IMR-90 (cell line): ENCODE measurements around the gene HUNK. TPM values are rescaled to one million over a fixed set of nuclear protein-coding genes. Genes with fewer than 3 reads are reported as not detected.

Experiments
- ATAC-seq: fragments of 200-7000 bp; cut with Tn5 transposase; 2 replicates; pipeline ENCODE4 v1.9.1; 2020; ENCODE audit warnings: low read depth, mild to moderate bottlenecking, moderate library complexity
- BruUV-seq: library from RNA; stranded (reverse); fragments of 400-500 nt; replicated peaks from 2 replicates; lab custom pipeline; 2021; lab: Mats Ljungman, UMichigan
- CTCF ChIA-PET: fragments of 300-600 bp; formaldehyde crosslinking; extraction: SDS; loops from one replicate; lab custom pipeline; 2021; ENCODE audit warnings: antibody characterized with exemption; lab: Yijun Ruan, JAX
- POLR2A ChIA-PET: fragments of 300-600 bp; sonication (Branson Sonifier 250); formaldehyde crosslinking; loops from one replicate; lab custom pipeline; 2022; ENCODE audit warnings: antibody characterized with exemption; ENCODE audit not compliant: unreplicated experiment; lab: Charles Lee
- DNase-seq: peaks from one replicate; pipeline ENCODE4 v3.0.0; 2013
- H2AFZ ChIP-seq: replicated peaks from 2 replicates; pipeline ENCODE3; 2013; ENCODE audit warnings: low read length, mild to moderate bottlenecking; ENCODE audit not compliant: poor library complexity
- H2AK5ac ChIP-seq: 2 replicates; pipeline ENCODE4 v1.6.1; 2013; ENCODE audit warnings: low read depth, low read length, inconsistent platforms
- H2AK9ac ChIP-seq: replicated peaks from 2 replicates; pipeline ENCODE3; 2013; ENCODE audit warnings: mild to moderate bottlenecking, low read depth, low read length, moderate library complexity; ENCODE audit not compliant: poor library complexity
- H2BK120ac ChIP-seq: 2 replicates; pipeline ENCODE4 v1.6.1; 2013; ENCODE audit warnings: low read depth, low read length, inconsistent platforms
- H2BK15ac ChIP-seq: 3 replicates; pipeline ENCODE4 v1.6.1; 2013; ENCODE audit warnings: low read depth, low read length, inconsistent platforms
- H2BK20ac ChIP-seq: 2 replicates; pipeline ENCODE4 v1.6.1; 2013; ENCODE audit warnings: low read depth, mild to moderate bottlenecking, inconsistent platforms, low read length, moderate library complexity
- H2BK5ac ChIP-seq: 2 replicates; pipeline ENCODE4 v1.6.1; 2013; ENCODE audit warnings: mild to moderate bottlenecking, low read depth, low read length, inconsistent platforms; ENCODE audit not compliant: poor library complexity, severe bottlenecking
- H3K14ac ChIP-seq: replicated peaks from 2 replicates; pipeline ENCODE4 v1.6.1; 2013; ENCODE audit warnings: low read depth, low read length, inconsistent platforms
- H3K18ac ChIP-seq: 2 replicates; pipeline ENCODE4 v1.6.1; 2013; ENCODE audit warnings: low read depth, low read length, control low read depth
- H3K23ac ChIP-seq: 2 replicates; pipeline ENCODE4 v1.6.1; 2013; ENCODE audit warnings: low read depth, low read length, inconsistent platforms
- H3K27ac ChIP-seq: 2 replicates; pipeline ENCODE4 v1.5.1; 2013; ENCODE audit warnings: mild to moderate bottlenecking, control low read depth, low read length; ENCODE audit not compliant: insufficient read depth
- H3K27me3 ChIP-seq: 2 replicates; pipeline ENCODE4 v1.6.1; 2013; ENCODE audit warnings: low read length; ENCODE audit not compliant: control insufficient read depth, insufficient read depth
- H3K36me3 ChIP-seq: 2 replicates; pipeline ENCODE4 v1.6.1; 2013; ENCODE audit warnings: low read length, mixed read lengths; ENCODE audit not compliant: control insufficient read depth, insufficient read depth
- H3K4ac ChIP-seq: 2 replicates; pipeline ENCODE4 v1.6.1; 2013; ENCODE audit warnings: low read depth, low read length, inconsistent platforms
- H3K4me1 ChIP-seq: 2 replicates; pipeline ENCODE4 v1.6.1; 2013; ENCODE audit warnings: low read length, mixed read lengths; ENCODE audit not compliant: control insufficient read depth, insufficient read depth
- H3K4me2 ChIP-seq: 2 replicates; pipeline ENCODE4 v1.6.1; 2013; ENCODE audit warnings: low read depth, mild to moderate bottlenecking, control low read depth, low read length, moderate library complexity
- H3K4me3 ChIP-seq: 2 replicates; pipeline ENCODE4 v1.5.1; 2013; ENCODE audit warnings: low read depth, mild to moderate bottlenecking, control low read depth, low read length, moderate library complexity; ENCODE audit not compliant: insufficient read depth
- H3K56ac ChIP-seq: 2 replicates; pipeline ENCODE4 v1.6.1; 2013; ENCODE audit warnings: low read length, inconsistent platforms; ENCODE audit not compliant: insufficient read depth; ENCODE audit errors: extremely low read depth
- H3K79me1 ChIP-seq, 2 experiments: 2 replicates each; pipeline ENCODE4 v1.6.1; 2013; ENCODE audit warnings: low read length in 2 of 2, inconsistent platforms in 1 of 2, low read depth in 1 of 2
- H3K9ac ChIP-seq: 2 replicates; pipeline ENCODE4 v1.6.1; 2013; ENCODE audit warnings: low read depth, low read length, control low read depth
- H3K9me1 ChIP-seq: 2 replicates; pipeline ENCODE4 v1.6.1; 2013; ENCODE audit warnings: low read length, inconsistent platforms; ENCODE audit not compliant: insufficient read depth
- H3K9me3 ChIP-seq: 2 replicates; pipeline ENCODE4 v1.6.1; 2013; ENCODE audit warnings: low read length; ENCODE audit not compliant: control insufficient read depth, insufficient read depth
- H4K20me1 ChIP-seq: 2 replicates; pipeline ENCODE4 v1.6.1; 2013; ENCODE audit warnings: low read length, inconsistent platforms; ENCODE audit not compliant: insufficient read depth
- H4K5ac ChIP-seq: 2 replicates; pipeline ENCODE4 v1.6.1; 2013; ENCODE audit warnings: mild to moderate bottlenecking, low read depth, low read length, control low read depth
- H4K8ac ChIP-seq, 2 experiments: 2 replicates each; pipeline ENCODE4 v1.6.1; 2013; ENCODE audit warnings: low read depth in 2 of 2, low read length in 2 of 2, control low read depth in 1 of 2, inconsistent platforms in 1 of 2
- H4K91ac ChIP-seq: 2 replicates; pipeline ENCODE4 v1.6.1; 2013; ENCODE audit warnings: low read depth, low read length, inconsistent platforms; ENCODE audit not compliant: insufficient read depth
- BHLHE40 ChIP-seq: fragments of 150-350 bp; IDR thresholded peaks from 2 replicates; pipeline ENCODE4 v1.6.1; 2016; ENCODE audit warnings: mild to moderate bottlenecking, low read depth, low read length
- CTCF ChIP-seq: conservative IDR thresholded peaks from 2 replicates; pipeline ENCODE4 v1.5.1; 2012; ENCODE audit warnings: mild to moderate bottlenecking, low read depth, low read length, improper control_type of control experiment
- MAFK ChIP-seq: IDR thresholded peaks from 2 replicates; pipeline ENCODE4 v1.6.1; 2012; ENCODE audit warnings: low read depth, low read length, improper control_type of control experiment
- MAZ ChIP-seq: IDR thresholded peaks from 2 replicates; pipeline ENCODE4 v1.6.1; 2012; ENCODE audit warnings: low read depth, mild to moderate bottlenecking, low read length, improper control_type of control experiment, moderate library complexity, borderline replicate concordance
- POLR2A ChIP-seq: IDR thresholded peaks from 2 replicates; pipeline ENCODE4 v1.6.1; 2012; ENCODE audit warnings: mild to moderate bottlenecking, low read depth, low read length
- RFX5 ChIP-seq: IDR thresholded peaks from 2 replicates; pipeline ENCODE4 v1.8.0; 2012; ENCODE audit warnings: low read depth, mild to moderate bottlenecking, low read length, moderate library complexity
- SMC3 ChIP-seq: fragments of 150-350 bp; IDR thresholded peaks from 2 replicates; pipeline ENCODE4 v1.6.1; 2016; ENCODE audit warnings: low read depth, mild to moderate bottlenecking, antibody characterized with exemption, low read length, moderate library complexity
- WGBS, 2 experiments: methylation state at CpG; one replicate each; pipeline versions ENCODE4 v1.1.5 to v1.1.7; 2013; ENCODE audit warnings: missing lambda C conversion rate in 2 of 2; ENCODE audit not compliant: insufficient read length in 1 of 2; ENCODE audit errors: extremely low coverage in 2 of 2; 5-methylcytosine and 5-hydroxymethylcytosine counted together
- dilution Hi-C: fragments of 300-500 bp; cut with HindIII; formaldehyde crosslinking; loops from one replicate; pipeline ENCODE4 v1.14.3; 2018; ENCODE audit warnings: low sequenced_read_pairs; ENCODE audit not compliant: unreplicated experiment
- in situ Hi-C: fragments of 300-500 bp; cut with MboI; formaldehyde crosslinking; loops from 3 replicates; pipeline ENCODE4 v1.14.3; 2019; ENCODE audit warnings: low sequenced_read_pairs, inconsistent platforms, mixed read lengths
- intact Hi-C: fragments of 100-400 bp; cut with micrococcal nuclease; formaldehyde crosslinking; loops from 2 replicates; pipeline ENCODE4 v1.10.0; 2022
- polyA plus RNA-seq, 3 experiments: library from polyadenylated mRNA; depleted of rRNA; stranded (reverse); fragments of >200 nt; gene quantifications; 2 replicates each; pipeline ENCODE4 v1.2.3, GENCODE V29; 2012; ENCODE audit warnings: low replicate concordance in 1 of 3
- total RNA-seq: library from RNA; depleted of rRNA; stranded (reverse); fragments of >200 nt; gene quantifications from 2 replicates; pipeline ENCODE4 v1.2.3, GENCODE V29; 2012

HUNK gene
- total and polyA plus RNA-seq, 2 of the 4 experiments (the other 2 are of a cell fraction), result 1.0 to 2.0 TPM

- in situ Hi-C loops (no loop called here), dilution Hi-C loops (no loop called here)
- no peak overlapping the region for H3K23ac ChIP-seq
These were observed 113.4 kb downstream of the HUNK start for GRCh38 chr21:31986035-31986856.

More at GRCh38 chr21:31986035-31986856, 113.4 kb downstream of the HUNK start:
- BruUV-seq, result no TSS peak
- Histone ChIP-seq H3K56ac (no peak overlapping the region), H2BK20ac (no peak overlapping the region), H3K4me1 (no peaks in the 10 kb centered on the region), H4K5ac (no peak overlapping the region), H3K27ac (no peak overlapping the region), H2AK9ac (no peak overlapping the region), H3K4me2 (no peak overlapping the region), H2BK5ac (no peak overlapping the region), H3K79me1 (no peaks in the 10 kb centered on the region), H3K4me3 (no peak overlapping the region), H2BK120ac (no peak overlapping the region), H3K14ac (no peak overlapping the region), H3K9me1 (no peaks in the 10 kb centered on the region), H4K8ac (no peak overlapping the region), H2AFZ (no peak overlapping the region), H3K9ac (no peak overlapping the region), H3K27me3 (no peaks in the 10 kb centered on the region), H2BK15ac (no peak overlapping the region), H4K91ac (no peak overlapping the region), H4K20me1 (no peaks in the 10 kb centered on the region), H3K4ac (no peak overlapping the region), H2AK5ac (no peak overlapping the region), H3K36me3 (peaks cover 5% of the 10 kb centered on the region; the same call in 1 of the 2 replicates), H3K9me3 (no peaks in the 10 kb centered on the region), H3K18ac (no peak overlapping the region)
- ChIA-PET POLR2A (no interaction called here), CTCF (no interaction called here)
- TF ChIP-seq POLR2A, result no peak
- no peak for TF ChIP-seq BHLHE40
- no peak for TF ChIP-seq SMC3
- no peak for TF ChIP-seq CTCF
- no peak for TF ChIP-seq MAZ
- no peak for TF ChIP-seq RFX5
- no peak for TF ChIP-seq MAFK
- 90% methylated on average over 3 of the region's 17 CpGs; no CpG with 5 or more reads in 1 of the 2 experiments for WGBS, 2 experiments
- DNase-seq, result no peak
- ATAC-seq, result no peak
- intact Hi-C loops, result no loop called here
